Hepatocyte (in vitro differentiated cells): ENCODE results near the gene TWNK. TPM values are rescaled to one million over a fixed set of nuclear protein-coding genes. Genes with fewer than 3 reads are reported as not detected.
A peak's percentile ranks its signal among the peaks of the same experiment; 100 is the strongest.

Source experiments
- DNase-seq: peaks from one replicate; pipeline ENCODE4 v3.0.0-alpha.2; 2016; ENCODE audit warnings: low spot score
- H2AFZ ChIP-seq: fragments of 200-600 bp; sonication (generic); 2 replicates; pipeline ENCODE4 v1.6.0; 2016; ENCODE audit warnings: antibody characterized with exemption, mild to moderate bottlenecking
- H3K27ac ChIP-seq: fragments of 200-600 bp; sonication (generic); 2 replicates; pipeline ENCODE4 v1.5.1; 2016; ENCODE audit warnings: mild to moderate bottlenecking
- H3K27me3 ChIP-seq: fragments of 200-600 bp; sonication (generic); 2 replicates; pipeline ENCODE4 v1.6.1; 2016
- H3K36me3 ChIP-seq: fragments of 200-600 bp; sonication (generic); replicated peaks from 2 replicates; pipeline ENCODE4 v1.5.1; 2016; ENCODE audit warnings: low read depth; ENCODE audit not compliant: insufficient read depth
- H3K4me1 ChIP-seq: fragments of 200-600 bp; sonication (generic); 2 replicates; pipeline ENCODE4 v1.5.1; 2016; ENCODE audit warnings: mild to moderate bottlenecking, moderate library complexity; ENCODE audit not compliant: insufficient read depth
- H3K4me2 ChIP-seq: fragments of 200-600 bp; sonication (generic); 2 replicates; pipeline ENCODE4 v1.6.0; 2016
- H3K4me3 ChIP-seq: fragments of 200-600 bp; sonication (generic); 2 replicates; pipeline ENCODE4 v1.5.1; 2016; ENCODE audit warnings: mild to moderate bottlenecking
- H3K79me2 ChIP-seq: fragments of 200-600 bp; sonication (generic); 2 replicates; pipeline ENCODE4 v1.6.0; 2017; ENCODE audit warnings: mild to moderate bottlenecking
- H3K9me2 ChIP-seq: fragments of 200-600 bp; sonication (generic); replicated peaks from 2 replicates; pipeline ENCODE4 v1.6.0; 2017; ENCODE audit warnings: mild to moderate bottlenecking; ENCODE audit not compliant: insufficient read depth
- H3K9me3 ChIP-seq: fragments of 200-600 bp; sonication (generic); 2 replicates; pipeline ENCODE4 v1.5.1; 2016; ENCODE audit warnings: low read depth, mild to moderate bottlenecking
- H4K20me1 ChIP-seq: fragments of 200-600 bp; sonication (generic); 2 replicates; pipeline ENCODE4 v1.6.0; 2016; ENCODE audit warnings: mild to moderate bottlenecking; ENCODE audit not compliant: insufficient read depth, poor library complexity, severe bottlenecking
- CTCF ChIP-seq: fragments of 200-600 bp; sonication (generic); IDR thresholded peaks from 2 replicates; pipeline ENCODE4 v1.5.1; 2016; ENCODE audit warnings: antibody characterized with exemption, mild to moderate bottlenecking; ENCODE audit not compliant: poor library complexity
- EZH2 ChIP-seq: fragments of 200-600 bp; sonication (generic); IDR thresholded peaks from 2 replicates; pipeline ENCODE4 v1.6.1; 2016; ENCODE audit warnings: antibody characterized with exemption, mild to moderate bottlenecking, borderline replicate concordance
- EZH2phosphoT487 ChIP-seq: fragments of 200-600 bp; sonication (generic); IDR thresholded peaks from one replicate; pipeline ENCODE4 v1.6.1; 2018; ENCODE audit warnings: antibody characterized with exemption, mild to moderate bottlenecking, low read depth, moderate library complexity; ENCODE audit not compliant: unreplicated experiment, severe bottlenecking
- WGBS: methylation state at CpG from one replicate; pipeline ENCODE4 v1.1.6; 2016; ENCODE audit warnings: low lambda C conversion rate; ENCODE audit errors: missing lambda C conversion rate; 5-methylcytosine and 5-hydroxymethylcytosine counted together
- polyA plus RNA-seq: library from polyadenylated mRNA; unstranded; fragments of >200 nt; fragmentation: Nextera tagmentation; extraction: Ambion mirVana; gene quantifications from 2 replicates; pipeline ENCODE4 v1.2.1, GENCODE V29; 2016
- total RNA-seq: library from RNA; depleted of rRNA; stranded (reverse); fragments of >200 nt; gene quantifications from 2 replicates; pipeline ENCODE4 v1.2.3, GENCODE V29; 2014

The TWNK gene
- total RNA-seq (3.2 and 5.0 TPM in 2 replicates), polyA plus RNA-seq (4.0 and 5.1 TPM in 2 replicates)

- Histone ChIP-seq H3K4me1 (peaks cover 14% of the 10 kb centered on the region), H3K27ac (peak within 1 kb of the TSS; percentile 87), H3K9me2 (no peaks in the 10 kb centered on the region), H4K20me1 (no peaks in the 10 kb centered on the region), H3K4me3 (peak within 1 kb of the TSS; percentile 91), H3K79me2 (peaks cover 37% of the 10 kb centered on the region), H3K9me3 (no peaks in the 10 kb centered on the region), H2AFZ (peak within 1 kb of the TSS; percentile 95), H3K36me3 (no peaks in the 10 kb centered on the region), H3K4me2 (peak within 1 kb of the TSS; percentile 98), H3K27me3 (no peaks in the 10 kb centered on the region)
- TF ChIP-seq CTCF: no peak
- no peak for TF ChIP-seq EZH2phosphoT487
- no peak for TF ChIP-seq EZH2
- DNase-seq: peak; percentile 89
- WGBS: 1% methylated on average over 63 of the region's 75 CpGs
These were observed at the start of gene TWNK, which contains the start of gene MRPL43 for GRCh38 chr10:100986952-100987684. Gene TWNK (plus strand): TSS chr10:100987543. CDS start chr10:100988211, 668 bp downstream. Gene MRPL43 (minus strand): TSS chr10:100987497. CDS start chr10:100987443, 54 bp downstream.

- Histone ChIP-seq H3K9me2 (no peaks in the 10 kb centered on the region), H3K9me3 (no peaks in the 10 kb centered on the region), H3K79me2 (no peaks in the 10 kb centered on the region), H3K4me3 (no peak overlapping the region), H4K20me1 (no peaks in the 10 kb centered on the region), H3K27ac (no peak overlapping the region), H3K4me2 (no peak overlapping the region), H2AFZ (no peak overlapping the region), H3K36me3 (no peaks in the 10 kb centered on the region), H3K4me1 (no peaks in the 10 kb centered on the region), H3K27me3 (no peaks in the 10 kb centered on the region)
- no peak for DNase-seq
- TF ChIP-seq EZH2phosphoT487 (no peak), EZH2 (no peak), CTCF (no peak)
These were observed 47.5 kb upstream of the TWNK start for GRCh38 chr10:100939763-100940344.

- 97% methylated on average over 3 of the region's 3 CpGs for WGBS
These were observed 45.1 kb upstream of the TWNK start for GRCh38 chr10:100942229-100942628.

More at GRCh38 chr10:100942229-100942628, 45.1 kb upstream of the TWNK start:
- H3K27me3 ChIP-seq: no peaks in the 10 kb centered on the region
- no peak overlapping the region for H3K27ac ChIP-seq
- H3K4me3 ChIP-seq: no peak overlapping the region
- DNase-seq: no peak
- H3K79me2 ChIP-seq: no peaks in the 10 kb centered on the region
- H3K4me1 ChIP-seq: no peaks in the 10 kb centered on the region
- no peak for TF ChIP-seq CTCF
- no peak for TF ChIP-seq EZH2
- TF ChIP-seq EZH2phosphoT487: no peak
- H3K9me3 ChIP-seq: no peaks in the 10 kb centered on the region
- no peaks in the 10 kb centered on the region for H3K9me2 ChIP-seq
- no peaks in the 10 kb centered on the region for H3K36me3 ChIP-seq
- no peaks in the 10 kb centered on the region for H4K20me1 ChIP-seq
- H3K4me2 ChIP-seq: no peak overlapping the region
- H2AFZ ChIP-seq: no peak overlapping the region
